NCI-H1436 treated with DMSO at 0.1 percent for 48 hours (cell line): ENCODE measurements around the gene ATPAF2.

Experiments
- DNase-seq: peaks from one replicate; lab custom pipeline; 2025; lab: John Stamatoyannopoulos, UW

ATPAF2 gene

GRCh38 chr17:18039535-18040260 is 730 bp upstream of the ATPAF2 start:
- DNase-seq = no peak

- DNase-seq = no peak
These were observed 668 bp downstream of the ATPAF2 start for GRCh38 chr17:18038149-18038850.

- no peak for DNase-seq
These were observed 1.5 kb downstream of the ATPAF2 start for GRCh38 chr17:18037486-18037885.

GRCh38 chr17:18035704-18036103 is 3.3 kb downstream of the ATPAF2 start:
- no peak for DNase-seq

GRCh38 chr17:18033442-18034099 is 5.4 kb downstream of the ATPAF2 start:
- peak; percentile 65 for DNase-seq

- no peak for DNase-seq
These were observed 7.0 kb downstream of the ATPAF2 start for GRCh38 chr17:18031955-18032354.

GRCh38 chr17:18028952-18029540 is 9.9 kb downstream of the ATPAF2 start:
- no peak for DNase-seq

GRCh38 chr17:18028114-18028951 is 10.6 kb downstream of the ATPAF2 start:
- DNase-seq = no peak

- no peak for DNase-seq
These were observed 11.7 kb downstream of the ATPAF2 start for GRCh38 chr17:18027280-18027679.

- DNase-seq = no peak
These were observed 12.8 kb downstream of the ATPAF2 start for GRCh38 chr17:18025945-18026776.

GRCh38 chr17:18025241-18025944 is 13.6 kb downstream of the ATPAF2 start:
- DNase-seq = no peak

GRCh38 chr17:18021372-18021771 is 17.6 kb downstream of the ATPAF2 start:
- no peak for DNase-seq

- no peak for DNase-seq
These were observed 18.0 kb downstream of the ATPAF2 start for GRCh38 chr17:18020971-18021370.

GRCh38 chr17:18019838-18020154 is 19.2 kb downstream of the ATPAF2 start:
- DNase-seq = no peak

GRCh38 chr17:18018411-18018921 is 20.5 kb downstream of the ATPAF2 start:
- no peak for DNase-seq

- no peak for DNase-seq
These were observed 21.0 kb downstream of the ATPAF2 start for GRCh38 chr17:18017958-18018357.

- no peak for DNase-seq
These were observed 22.5 kb downstream of the ATPAF2 start for GRCh38 chr17:18016426-18016825.

GRCh38 chr17:18015593-18015992 is 23.4 kb downstream of the ATPAF2 start:
- no peak for DNase-seq

- DNase-seq = no peak
These were observed 25.0 kb downstream of the ATPAF2 start for GRCh38 chr17:18014006-18014405.

GRCh38 chr17:18011286-18011685 is 27.7 kb downstream of the ATPAF2 start:
- DNase-seq = no peak
